ENCODE data around the gene EFL1.
"Not testable (repeated sequence)": the region's sequence is repeated elsewhere in the genome, so short reads cannot be mapped to it uniquely, and the experiment has no call there.

Gene EFL1

DNA sequence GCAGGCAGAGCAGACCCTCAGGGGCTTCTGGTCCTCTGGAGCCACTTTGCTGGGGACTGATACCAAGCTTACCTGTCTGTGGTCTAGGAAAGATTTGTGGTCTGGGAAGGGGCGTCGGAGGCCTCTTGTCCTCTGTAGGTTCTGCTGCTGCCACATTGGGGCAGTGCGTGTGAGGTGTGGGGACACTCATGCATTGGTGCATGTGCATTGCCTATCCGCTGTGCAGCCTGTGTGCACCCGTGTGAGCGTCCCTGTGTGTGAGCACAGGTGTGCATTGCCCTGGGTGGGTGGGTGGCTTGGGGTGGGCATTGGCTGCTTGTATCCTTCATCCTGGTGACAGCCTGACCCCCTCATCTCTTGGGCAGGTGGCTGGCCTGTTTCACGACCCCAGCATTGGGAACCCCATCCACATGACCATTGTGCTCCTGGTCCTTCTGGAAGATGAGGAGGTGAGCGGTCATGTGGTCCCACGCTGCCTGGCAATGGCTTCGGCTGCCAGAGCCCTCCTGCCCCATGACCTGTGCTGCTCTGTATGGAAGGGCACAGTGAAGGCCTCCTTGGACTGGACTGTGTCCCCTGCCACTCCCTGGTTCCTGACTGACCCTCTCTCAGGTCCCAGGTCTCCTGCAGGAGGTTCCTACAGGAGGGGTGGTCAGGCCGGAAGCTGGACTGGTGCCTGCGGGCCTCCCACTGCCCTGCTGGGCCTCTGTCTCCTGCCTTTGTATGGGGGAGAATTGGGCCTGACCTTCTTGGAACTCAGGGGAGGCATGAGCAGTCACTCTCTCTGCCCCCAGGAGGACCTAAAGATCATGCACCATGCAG, 41.6 kb upstream of the EFL1 start:
- TF ChIP-seq, protein P1, sequence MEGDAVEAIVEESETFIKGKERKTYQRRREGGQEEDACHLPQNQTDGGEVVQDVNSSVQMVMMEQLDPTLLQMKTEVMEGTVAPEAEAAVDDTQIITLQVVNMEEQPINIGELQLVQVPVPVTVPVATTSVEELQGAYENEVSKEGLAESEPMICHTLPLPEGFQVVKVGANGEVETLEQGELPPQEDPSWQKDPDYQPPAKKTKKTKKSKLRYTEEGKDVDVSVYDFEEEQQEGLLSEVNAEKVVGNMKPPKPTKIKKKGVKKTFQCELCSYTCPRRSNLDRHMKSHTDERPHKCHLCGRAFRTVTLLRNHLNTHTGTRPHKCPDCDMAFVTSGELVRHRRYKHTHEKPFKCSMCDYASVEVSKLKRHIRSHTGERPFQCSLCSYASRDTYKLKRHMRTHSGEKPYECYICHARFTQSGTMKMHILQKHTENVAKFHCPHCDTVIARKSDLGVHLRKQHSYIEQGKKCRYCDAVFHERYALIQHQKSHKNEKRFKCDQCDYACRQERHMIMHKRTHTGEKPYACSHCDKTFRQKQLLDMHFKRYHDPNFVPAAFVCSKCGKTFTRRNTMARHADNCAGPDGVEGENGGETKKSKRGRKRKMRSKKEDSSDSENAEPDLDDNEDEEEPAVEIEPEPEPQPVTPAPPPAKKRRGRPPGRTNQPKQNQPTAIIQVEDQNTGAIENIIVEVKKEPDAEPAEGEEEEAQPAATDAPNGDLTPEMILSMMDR (IDR thresholded peaks at IDR 0.05; ENCODE audit: extremely low read depth, insufficient read depth, missing control alignments): no peak
- in situ Hi-C loops (cut with MboI; ENCODE audit: low pct_unique_long_range_greater_than_20kb, low sequenced_read_pairs, unreplicated experiment): no loop called here

DNA sequence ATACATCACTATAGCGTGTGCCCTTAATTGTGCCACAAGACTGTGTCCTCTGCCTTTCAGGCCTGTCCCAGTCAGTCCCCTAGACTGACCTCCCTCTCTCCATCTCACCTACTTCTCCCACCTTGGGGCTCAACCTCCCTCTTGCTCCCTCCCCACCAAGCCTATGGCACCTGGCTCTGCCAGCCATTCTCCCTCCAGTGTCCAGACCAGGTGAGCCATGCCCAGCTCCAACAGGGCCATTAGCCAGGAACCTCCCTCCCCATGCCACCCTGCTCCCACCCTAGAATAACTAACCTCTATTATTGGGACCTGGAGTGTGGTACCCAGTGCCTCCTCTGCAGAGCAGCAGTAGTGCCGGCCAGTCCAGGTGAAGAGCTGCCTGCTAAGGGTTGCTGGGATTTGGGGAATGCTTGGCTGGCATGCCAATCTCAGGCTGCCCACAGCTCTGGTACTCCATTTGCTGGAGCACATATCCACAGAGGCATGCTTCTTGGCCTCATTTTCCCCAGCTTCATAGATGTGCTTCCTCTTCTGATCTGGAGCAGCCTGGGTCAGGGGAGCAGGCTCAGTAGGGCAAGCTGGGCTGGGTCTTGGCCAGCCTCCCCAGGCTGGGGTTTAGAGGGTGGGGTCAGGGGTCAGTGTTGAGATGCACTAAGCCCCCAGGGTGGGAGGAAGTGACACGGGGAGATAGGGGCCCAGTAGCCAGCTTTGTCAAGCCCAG, 38.9 kb upstream of the EFL1 start:
- TF ChIP-seq, protein P1 (IDR thresholded peaks at IDR 0.05; ENCODE audit: extremely low read depth, insufficient read depth, missing control alignments): no peak
- in situ Hi-C loops (cut with MboI; ENCODE audit: low pct_unique_long_range_greater_than_20kb, low sequenced_read_pairs, unreplicated experiment): no loop called here

More for the DNA sequence above, 41.6 kb upstream of the EFL1 start:
- DNase-seq (ENCODE audit: low spot score): no peak

DNA sequence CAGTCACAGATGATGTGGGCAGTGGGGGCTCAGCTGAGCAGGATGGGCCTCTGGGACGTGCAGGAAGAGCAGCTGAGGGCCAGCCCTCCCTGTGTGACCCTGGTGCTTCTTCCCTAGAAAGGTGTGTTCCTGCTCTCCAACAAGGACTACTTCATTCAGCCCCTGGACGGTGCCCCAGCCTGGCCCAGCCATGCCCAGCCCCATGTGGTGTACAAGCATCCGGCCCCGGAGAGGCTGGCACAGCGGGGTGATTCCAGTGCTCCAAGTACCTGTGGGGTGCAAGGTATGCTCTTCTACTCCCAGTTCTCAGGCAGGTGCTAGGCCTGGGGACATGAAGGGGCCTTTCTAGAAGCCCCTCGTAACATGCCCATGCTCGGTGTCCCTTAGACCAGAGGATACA, 38.3 kb upstream of the EFL1 start:
- in situ Hi-C loops (cut with MboI; ENCODE audit: low pct_unique_long_range_greater_than_20kb, low sequenced_read_pairs, unreplicated experiment): no loop called here
- DNase-seq (ENCODE audit: low spot score): no peak
- TF ChIP-seq, protein P1 (IDR thresholded peaks at IDR 0.05; ENCODE audit: extremely low read depth, insufficient read depth, missing control alignments): no peak

More for the DNA sequence above, 38.9 kb upstream of the EFL1 start:
- DNase-seq (ENCODE audit: low spot score): no peak

DNA sequence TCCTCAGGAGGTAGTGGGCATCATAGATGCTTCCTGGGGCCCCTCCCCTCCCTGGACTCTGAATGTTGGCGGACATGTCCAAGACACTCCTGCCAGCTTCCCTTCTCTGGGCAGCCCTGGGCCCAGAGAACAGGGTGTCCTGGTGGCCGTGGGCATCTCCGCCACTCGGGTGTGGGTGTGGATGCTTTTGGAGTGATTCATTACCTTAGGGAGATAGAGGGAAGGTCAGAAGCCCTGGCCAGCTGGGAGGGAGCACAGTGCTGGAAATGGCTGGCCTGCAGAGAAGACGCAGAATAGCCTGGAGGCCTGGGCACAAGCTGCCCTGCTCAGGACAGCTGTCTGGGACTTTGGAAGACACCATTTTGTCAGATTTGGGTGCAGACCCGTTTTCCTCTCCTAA, 37.8 kb upstream of the EFL1 start:
- in situ Hi-C loops (cut with MboI; ENCODE audit: low pct_unique_long_range_greater_than_20kb, low sequenced_read_pairs, unreplicated experiment): not testable (repeated sequence)

DNA sequence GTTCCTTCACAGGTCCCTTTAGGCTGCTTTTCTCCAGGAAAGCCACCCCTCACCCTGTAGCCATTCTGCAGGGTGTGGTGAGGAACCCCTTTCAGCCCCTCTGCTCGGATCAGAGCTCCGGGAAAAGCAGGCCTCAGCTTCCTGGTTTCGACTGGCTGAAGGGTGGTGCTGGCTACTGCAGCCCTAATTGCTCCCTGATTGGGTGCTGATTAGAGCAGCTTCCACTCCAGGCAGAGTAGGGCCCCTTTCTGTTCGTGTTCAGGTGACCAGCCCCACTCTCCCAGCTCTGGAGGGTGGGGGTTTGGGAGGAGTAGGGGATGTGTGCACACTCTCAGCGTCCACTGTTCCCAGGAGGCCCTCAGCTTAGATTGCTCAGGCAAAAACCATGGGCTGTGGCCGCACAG, 37.0 kb upstream of the EFL1 start:
- DNase-seq (ENCODE audit: low spot score); in situ Hi-C loops (cut with MboI; ENCODE audit: low pct_unique_long_range_greater_than_20kb, low sequenced_read_pairs, unreplicated experiment): not testable (repeated sequence)

More for the DNA sequence above, 37.8 kb upstream of the EFL1 start:
- DNase-seq (ENCODE audit: low spot score): not testable (repeated sequence)

DNA sequence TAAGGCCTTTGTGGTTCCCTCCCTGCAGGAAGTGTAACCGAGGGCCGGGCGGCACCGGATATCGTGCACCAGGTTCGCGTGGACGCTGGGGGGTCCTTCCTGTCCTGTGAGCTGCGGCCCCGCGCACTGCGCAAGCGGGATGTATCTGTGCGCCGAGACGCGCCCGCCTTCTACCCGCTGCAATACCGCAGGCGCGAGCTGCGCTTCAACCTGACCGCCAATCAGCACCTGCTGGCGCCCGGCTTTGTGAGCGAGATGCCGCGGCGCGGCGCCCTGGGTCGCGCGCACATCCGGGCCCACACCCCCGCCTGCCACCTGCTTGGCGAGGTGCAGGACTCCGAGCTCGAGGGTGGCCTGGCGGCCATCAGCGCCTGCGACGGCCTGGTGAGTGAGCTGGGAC, 36.0 kb upstream of the EFL1 start:
- no peak for DNase-seq (ENCODE audit: low spot score)
- in situ Hi-C loops (cut with MboI; ENCODE audit: low pct_unique_long_range_greater_than_20kb, low sequenced_read_pairs, unreplicated experiment): no loop called here
- TF ChIP-seq, protein P1 (IDR thresholded peaks at IDR 0.05; ENCODE audit: extremely low read depth, insufficient read depth, missing control alignments): no peak

DNA sequence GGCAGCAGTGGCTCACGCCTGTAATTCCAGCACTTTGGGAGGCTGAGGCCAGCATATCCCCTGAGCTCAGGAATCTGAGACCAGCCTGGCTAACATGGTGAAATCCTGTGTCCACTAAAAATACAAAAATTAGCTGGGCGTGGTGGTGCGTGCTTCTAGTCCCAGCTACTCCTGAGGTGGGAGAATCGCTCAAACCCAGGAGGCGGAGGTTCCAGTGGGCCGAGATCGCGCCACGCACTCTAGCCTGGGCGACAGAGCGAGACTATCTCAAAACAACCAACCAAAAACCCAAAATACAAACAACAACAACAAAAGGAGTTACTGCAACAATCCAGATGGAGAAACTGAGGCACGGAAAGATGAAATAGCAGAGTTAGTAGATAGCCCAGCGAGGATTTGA, 35.5 kb upstream of the EFL1 start:
- TF ChIP-seq, protein P1 (IDR thresholded peaks at IDR 0.05; ENCODE audit: extremely low read depth, insufficient read depth, missing control alignments): no peak
- in situ Hi-C loops (cut with MboI; ENCODE audit: low pct_unique_long_range_greater_than_20kb, low sequenced_read_pairs, unreplicated experiment): no loop called here
- DNase-seq (ENCODE audit: low spot score): no peak

Data from GM13977 (cell line).